HG03521 (cell line): ENCODE measurements around the gene MAP1LC3B.

Source experiments
- ATAC-seq: cut with Tn5 transposase; IDR thresholded peaks from one replicate; pipeline ENCODE4 v1.9.1; 2021; ENCODE audit warnings: mild to moderate bottlenecking, moderate library complexity; ENCODE audit not compliant: unreplicated experiment

Gene MAP1LC3B

GRCh38 chr16:87391950-87392820, at the start of gene MAP1LC3B:
MAP1LC3B (plus strand) TSS chr16:87392336; CDS start chr16:87392428, 92 bp downstream.
- ATAC-seq: peak; percentile 67

GRCh38 chr16:87342504-87342903, 49.6 kb upstream of the MAP1LC3B start:
- ATAC-seq: no peak

- no peak for ATAC-seq
These were observed 49.0 kb upstream of the MAP1LC3B start for GRCh38 chr16:87342978-87343752.

- ATAC-seq: no peak
These were observed 48.4 kb upstream of the MAP1LC3B start for GRCh38 chr16:87343753-87344050.

GRCh38 chr16:87344165-87344930, 47.8 kb upstream of the MAP1LC3B start:
- no peak for ATAC-seq

- ATAC-seq: peak; percentile 45
These were observed 47.1 kb upstream of the MAP1LC3B start for GRCh38 chr16:87344931-87345631.

- ATAC-seq: no peak
These were observed 46.3 kb upstream of the MAP1LC3B start for GRCh38 chr16:87345726-87346424.

GRCh38 chr16:87346517-87347060, 45.5 kb upstream of the MAP1LC3B start:
- no peak for ATAC-seq

GRCh38 chr16:87347932-87348615, 44.1 kb upstream of the MAP1LC3B start:
- ATAC-seq: no peak

- no peak for ATAC-seq
These were observed 43.4 kb upstream of the MAP1LC3B start for GRCh38 chr16:87348616-87349157.

- no peak for ATAC-seq
These were observed 42.1 kb upstream of the MAP1LC3B start for GRCh38 chr16:87350031-87350430.

- no peak for ATAC-seq
These were observed 41.3 kb upstream of the MAP1LC3B start for GRCh38 chr16:87350681-87351319.

GRCh38 chr16:87351320-87351698, 40.8 kb upstream of the MAP1LC3B start:
- ATAC-seq: no peak

- ATAC-seq: no peak
These were observed 39.3 kb upstream of the MAP1LC3B start for GRCh38 chr16:87352818-87353217.

GRCh38 chr16:87353613-87354012, 38.5 kb upstream of the MAP1LC3B start:
- no peak for ATAC-seq

- no peak for ATAC-seq
These were observed 35.7 kb upstream of the MAP1LC3B start for GRCh38 chr16:87356491-87356853.

GRCh38 chr16:87358250-87358649, 33.9 kb upstream of the MAP1LC3B start:
- ATAC-seq: no peak

- no peak for ATAC-seq
These were observed 33.4 kb upstream of the MAP1LC3B start for GRCh38 chr16:87358696-87359095.

- ATAC-seq: no peak
These were observed 33.0 kb upstream of the MAP1LC3B start for GRCh38 chr16:87359121-87359520.
